Neural crest cell (in vitro differentiated cells): ENCODE data around the gene CETP. TPM values are rescaled to one million over a fixed set of nuclear protein-coding genes. Genes with fewer than 3 reads are reported as not detected.
"Not testable (repeated sequence)": the region's sequence is repeated elsewhere in the genome, so short reads cannot be mapped to it uniquely, and the experiment has no call there.

Experiments used
- DNase-seq: peaks from one replicate; pipeline ENCODE4 v3.0.0; 2021; ENCODE audit warnings: low read depth, mixed read lengths, low spot score
- H3K27ac Mint-ChIP-seq: one replicate; pipeline ENCODE4 v1.8.0; 2021; ENCODE audit warnings: mild to moderate bottlenecking, mixed read lengths; ENCODE audit not compliant: unreplicated experiment
- H3K27me3 Mint-ChIP-seq: 2 replicates; pipeline ENCODE4 v1.8.0; 2021; ENCODE audit warnings: low read depth, mild to moderate bottlenecking, mixed read lengths
- H3K36me3 Mint-ChIP-seq: 2 replicates; pipeline ENCODE4 v1.8.0; 2021; ENCODE audit warnings: low read depth, mild to moderate bottlenecking, mixed read lengths
- H3K4me1 Mint-ChIP-seq: 2 replicates; pipeline ENCODE4 v1.8.0; 2021; ENCODE audit warnings: mixed read lengths
- H3K4me3 Mint-ChIP-seq: one replicate; pipeline ENCODE4 v1.8.0; 2021; ENCODE audit warnings: mild to moderate bottlenecking, mixed read lengths
- H3K9me3 Mint-ChIP-seq: 2 replicates; pipeline ENCODE4 v1.8.0; 2021; ENCODE audit warnings: mixed read lengths
- CTCF ChIP-seq: fragments of 200-600 bp; sonication (generic); conservative IDR thresholded peaks from 2 replicates; pipeline ENCODE4 v1.5.0; 2021; ENCODE audit warnings: antibody characterized with exemption, mild to moderate bottlenecking
- total RNA-seq: library from RNA; stranded (reverse); gene quantifications from 2 replicates; pipeline ENCODE4 v1.2.1, GENCODE V29; 2021

The CETP gene
- total RNA-seq, 1 donor from 2014 or later: not detected

- peaks cover 54% of the 10 kb centered on the region for H3K27me3 Mint-ChIP-seq
- no peak for DNase-seq
- H3K4me3 Mint-ChIP-seq: no peak overlapping the region
- no peak overlapping the region for H3K27ac Mint-ChIP-seq
- H3K9me3 Mint-ChIP-seq: no peaks in the 10 kb centered on the region
- TF ChIP-seq CTCF: no peak
- peaks cover 11% of the 10 kb centered on the region for H3K4me1 Mint-ChIP-seq
- H3K36me3 Mint-ChIP-seq: no peaks in the 10 kb centered on the region
Observed at GRCh38 chr16:56986361-56986760, 24.6 kb downstream of the CETP start.

- H3K27ac Mint-ChIP-seq: peak overlapping the region; percentile 81
- not testable (repeated sequence) for H3K4me3 Mint-ChIP-seq, DNase-seq, H3K9me3 Mint-ChIP-seq, H3K36me3 Mint-ChIP-seq
- H3K4me1 Mint-ChIP-seq: peaks cover 11% of the 10 kb centered on the region
- peaks cover 60% of the 10 kb centered on the region for H3K27me3 Mint-ChIP-seq
Observed at GRCh38 chr16:56986908-56987307, 25.2 kb downstream of the CETP start.

- no peaks in the 10 kb centered on the region for H3K9me3 Mint-ChIP-seq
- H3K27ac Mint-ChIP-seq: no peak overlapping the region
- H3K36me3 Mint-ChIP-seq: no peaks in the 10 kb centered on the region
- TF ChIP-seq CTCF: no peak
- no peak overlapping the region for H3K4me3 Mint-ChIP-seq
- no peak for DNase-seq
- peaks cover 11% of the 10 kb centered on the region for H3K4me1 Mint-ChIP-seq
- H3K27me3 Mint-ChIP-seq: peaks cover 60% of the 10 kb centered on the region
Observed at GRCh38 chr16:56987692-56988091, 25.9 kb downstream of the CETP start.

- no peaks in the 10 kb centered on the region for H3K36me3 Mint-ChIP-seq
- no peak overlapping the region for H3K27ac Mint-ChIP-seq
- H3K27me3 Mint-ChIP-seq: peaks cover 63% of the 10 kb centered on the region
- no peaks in the 10 kb centered on the region for H3K9me3 Mint-ChIP-seq
- H3K4me1 Mint-ChIP-seq: peaks cover 11% of the 10 kb centered on the region
- DNase-seq: no peak
- no peak for TF ChIP-seq CTCF
- H3K4me3 Mint-ChIP-seq: peak overlapping the region; percentile 41
Observed at GRCh38 chr16:56988161-56988947, 26.6 kb downstream of the CETP start.

GRCh38 chr16:56988948-56989945, 27.5 kb downstream of the CETP start, which contains the start of gene NLRC5:
Gene NLRC5, plus strand, starts transcription at chr16:56989557. Its CDS starts 31,156 bp downstream, at chr16:57020713.
- Mint-ChIP-seq H3K4me1 (peaks cover 11% of the 10 kb centered on the region), H3K27me3 (peaks cover 71% of the 10 kb centered on the region), H3K4me3 (peak within 1 kb of the TSS; percentile 89), H3K9me3 (no peaks in the 10 kb centered on the region), H3K27ac (no peak within 1 kb of the TSS), H3K36me3 (no peaks in the 10 kb centered on the region)
- no peak for TF ChIP-seq CTCF
- DNase-seq: peak; percentile 49
